IPS-20b (cell line): ENCODE measurements around the gene RARS1.
"Not testable (repeated sequence)": the region's sequence is repeated elsewhere in the genome, so short reads cannot be mapped to it uniquely, and the experiment has no call there.

Experiments used
- H3K27ac ChIP-seq: one replicate; pipeline ENCODE4 v1.5.1; 2013; ENCODE audit warnings: low read length
- H3K27me3 ChIP-seq: 2 replicates; pipeline ENCODE4 v1.6.1; 2013; ENCODE audit warnings: mild to moderate bottlenecking, low read length, inconsistent platforms; ENCODE audit not compliant: insufficient read depth
- H3K36me3 ChIP-seq: 2 replicates; pipeline ENCODE4 v1.6.1; 2013; ENCODE audit warnings: low read depth, mild to moderate bottlenecking, inconsistent platforms, low read length, moderate library complexity; ENCODE audit not compliant: insufficient read depth
- H3K4me1 ChIP-seq: 2 replicates; pipeline ENCODE4 v1.6.1; 2013; ENCODE audit warnings: mild to moderate bottlenecking, control low read depth, inconsistent platforms, low read length, moderate library complexity; ENCODE audit not compliant: insufficient read depth
- H3K4me3 ChIP-seq: 2 replicates; pipeline ENCODE4 v1.5.1; 2013; ENCODE audit warnings: mild to moderate bottlenecking, low read length, inconsistent platforms
- H3K9ac ChIP-seq: 2 replicates; pipeline ENCODE4 v1.6.1; 2013; ENCODE audit warnings: low read depth, mild to moderate bottlenecking, inconsistent platforms, low read length, moderate library complexity
- H3K9me3 ChIP-seq: 2 replicates; pipeline ENCODE4 v1.6.1; 2013; ENCODE audit warnings: mild to moderate bottlenecking, low read depth, low read length, inconsistent platforms; ENCODE audit not compliant: insufficient read depth

RARS1 gene

GRCh38 chr5:168530621-168531150 is 44.4 kb downstream of the RARS1 start:
- Histone ChIP-seq H3K4me3 (no peak overlapping the region), H3K27ac (no peak overlapping the region), H3K4me1 (peaks cover 9% of the 10 kb centered on the region; the same call in 1 of the 2 replicates), H3K27me3 (peaks cover 37% of the 10 kb centered on the region), H3K9me3 (no peaks in the 10 kb centered on the region), H3K36me3 (no peaks in the 10 kb centered on the region), H3K9ac (no peak overlapping the region)

- Histone ChIP-seq H3K9ac (no peak overlapping the region), H3K27me3 (peaks cover 37% of the 10 kb centered on the region), H3K4me3 (no peak overlapping the region), H3K27ac (no peak overlapping the region), H3K36me3 (no peaks in the 10 kb centered on the region), H3K4me1 (peaks cover 9% of the 10 kb centered on the region; the same call in 1 of the 2 replicates), H3K9me3 (no peaks in the 10 kb centered on the region)
Measured at GRCh38 chr5:168531191-168531590, 44.9 kb downstream of the RARS1 start.

- peaks cover 36% of the 10 kb centered on the region for H3K27me3 ChIP-seq
- H3K27ac ChIP-seq = no peak overlapping the region
Measured at GRCh38 chr5:168531987-168532864, 46.0 kb downstream of the RARS1 start.

GRCh38 chr5:168534351-168534750 is 48.1 kb downstream of the RARS1 start:
- H3K36me3 ChIP-seq, H3K9ac ChIP-seq, H3K4me3 ChIP-seq, H3K9me3 ChIP-seq, H3K4me1 ChIP-seq, H3K27ac ChIP-seq: not testable (repeated sequence)
- peaks cover 17% of the 10 kb centered on the region for H3K27me3 ChIP-seq

More at GRCh38 chr5:168531987-168532864, 46.0 kb downstream of the RARS1 start:
- Histone ChIP-seq H3K9me3 (no peaks in the 10 kb centered on the region), H3K9ac (no peak overlapping the region), H3K4me3 (no peak overlapping the region), H3K4me1 (peaks cover 9% of the 10 kb centered on the region; the same call in 1 of the 2 replicates), H3K36me3 (no peaks in the 10 kb centered on the region)

- Histone ChIP-seq H3K27me3 (no peaks in the 10 kb centered on the region), H3K27ac (no peak overlapping the region), H3K9ac (no peak overlapping the region)
Measured at GRCh38 chr5:168537176-168537575, 50.9 kb downstream of the RARS1 start.

DNA sequence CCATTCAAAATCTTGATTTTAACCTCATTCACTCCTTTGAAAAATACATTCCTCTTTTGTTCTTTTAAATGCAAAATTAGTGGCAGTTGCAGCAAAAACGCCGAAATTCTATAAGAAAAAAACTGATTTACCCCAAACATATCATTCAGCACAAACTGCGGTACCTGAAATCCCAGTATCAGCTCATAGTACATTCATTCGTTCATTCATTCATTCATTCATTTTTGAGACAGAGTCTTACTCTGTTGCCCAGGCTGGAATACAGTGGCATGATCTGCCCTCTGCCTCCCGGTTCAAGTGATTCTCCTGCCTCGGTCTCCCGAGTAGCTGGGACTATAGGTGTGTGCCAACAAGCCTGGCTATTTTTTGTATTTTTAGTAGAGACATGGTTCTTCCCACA is 63.3 kb downstream of the RARS1 start:
- Histone ChIP-seq H3K27ac (no peak overlapping the region), H3K4me1 (no peaks in the 10 kb centered on the region), H3K9me3 (no peaks in the 10 kb centered on the region), H3K4me3 (no peak overlapping the region), H3K9ac (no peak overlapping the region), H3K36me3 (peaks cover 46% of the 10 kb centered on the region), H3K27me3 (no peaks in the 10 kb centered on the region)

More at GRCh38 chr5:168537176-168537575, 50.9 kb downstream of the RARS1 start:
- peaks cover 3% of the 10 kb centered on the region; the same call in 1 of the 2 replicates for H3K4me1 ChIP-seq
- H3K9me3 ChIP-seq = no peaks in the 10 kb centered on the region
- H3K4me3 ChIP-seq = no peak overlapping the region
- no peaks in the 10 kb centered on the region for H3K36me3 ChIP-seq

DNA sequence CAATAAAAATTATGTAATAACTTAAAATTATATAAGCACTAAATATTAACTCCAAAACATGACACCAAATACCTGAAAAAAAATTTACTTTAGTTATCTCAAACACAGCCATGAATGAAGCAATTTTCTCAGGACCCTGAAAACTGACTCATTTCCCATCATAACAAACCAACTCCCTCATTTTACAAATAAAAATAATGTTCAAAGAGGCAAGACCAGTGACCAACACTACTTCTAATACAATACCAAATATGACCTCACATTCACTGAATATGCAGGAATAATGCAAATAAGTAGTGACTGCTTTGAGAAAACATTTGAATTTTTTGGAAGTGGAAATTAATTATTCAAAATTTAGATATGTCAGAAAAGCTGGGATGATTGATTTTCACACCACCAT is 64.4 kb downstream of the RARS1 start:
- Histone ChIP-seq H3K9ac (no peak overlapping the region), H3K27ac (no peak overlapping the region), H3K4me1 (no peaks in the 10 kb centered on the region), H3K27me3 (no peaks in the 10 kb centered on the region), H3K4me3 (no peak overlapping the region), H3K9me3 (no peaks in the 10 kb centered on the region), H3K36me3 (peaks cover 57% of the 10 kb centered on the region)

DNA sequence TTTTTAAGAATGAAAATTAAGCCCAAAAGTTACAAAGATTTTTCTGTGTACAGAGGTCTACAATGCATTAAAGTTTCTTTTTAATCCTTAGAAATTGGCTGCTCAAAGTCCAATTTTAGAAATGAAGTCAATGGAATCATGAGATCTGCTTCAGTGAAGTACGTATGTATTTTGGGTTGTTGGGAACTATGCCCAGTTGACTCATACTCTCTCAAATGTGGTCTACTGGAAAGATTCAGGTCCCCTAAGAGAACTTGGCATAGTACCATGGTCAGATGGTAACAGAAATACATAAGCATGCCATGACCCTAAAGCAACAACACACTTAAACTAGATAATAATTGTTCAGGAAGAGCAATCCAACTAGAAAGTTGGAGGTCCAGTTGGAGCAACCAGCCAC is 65.9 kb downstream of the RARS1 start:
- Histone ChIP-seq H3K27me3 (no peaks in the 10 kb centered on the region), H3K27ac (no peak overlapping the region), H3K9ac (no peak overlapping the region), H3K36me3 (peaks cover 72% of the 10 kb centered on the region), H3K4me1 (no peaks in the 10 kb centered on the region), H3K4me3 (no peak overlapping the region), H3K9me3 (no peaks in the 10 kb centered on the region)

- Histone ChIP-seq H3K27ac (no peak overlapping the region), H3K4me3 (no peak overlapping the region), H3K4me1 (no peaks in the 10 kb centered on the region), H3K36me3 (peaks cover 81% of the 10 kb centered on the region), H3K9ac (no peak overlapping the region), H3K27me3 (no peaks in the 10 kb centered on the region), H3K9me3 (no peaks in the 10 kb centered on the region)
Measured at GRCh38 chr5:168553377-168554130, 67.3 kb downstream of the RARS1 start.

- Histone ChIP-seq H3K9ac (no peak overlapping the region), H3K4me3 (no peak overlapping the region), H3K4me1 (no peaks in the 10 kb centered on the region), H3K27me3 (no peaks in the 10 kb centered on the region), H3K27ac (no peak overlapping the region), H3K36me3 (peaks cover 97% of the 10 kb centered on the region), H3K9me3 (no peaks in the 10 kb centered on the region)
Measured at GRCh38 chr5:168557389-168557788, 71.1 kb downstream of the RARS1 start.

DNA sequence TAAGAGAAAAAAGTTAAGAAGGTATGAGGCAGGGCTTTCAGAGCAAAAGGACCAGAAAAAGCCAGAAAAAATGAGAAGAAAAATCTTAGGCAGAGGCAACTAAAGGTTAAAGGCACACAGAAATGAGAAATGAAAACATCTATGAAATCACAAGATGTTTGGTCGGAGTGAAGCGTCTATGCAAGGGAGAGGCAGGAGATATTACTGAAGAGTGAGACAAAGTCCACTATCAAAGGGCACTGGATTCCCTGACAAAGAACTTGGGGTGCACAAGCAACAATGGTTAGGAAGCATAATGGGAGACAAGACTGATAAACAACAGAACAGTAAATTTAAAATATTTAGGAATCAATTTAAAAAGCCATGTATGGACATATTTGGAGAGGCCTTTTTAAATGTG is 76.0 kb downstream of the RARS1 start:
- Histone ChIP-seq H3K36me3 (peaks cover 91% of the 10 kb centered on the region), H3K9me3 (no peaks in the 10 kb centered on the region), H3K4me3 (no peak overlapping the region), H3K27ac (no peak overlapping the region), H3K4me1 (no peaks in the 10 kb centered on the region), H3K9ac (no peak overlapping the region), H3K27me3 (no peaks in the 10 kb centered on the region)
